ENCODE data around the gene RUNX1. TPM values are rescaled to one million over a fixed set of nuclear protein-coding genes. Genes with fewer than 3 reads are reported as not detected.

RUNX1 gene
- total RNA-seq, 1 donor = 40.9 TPM

GRCh38 chr21:34845521-34846451 lies 203.3 kb downstream of the RUNX1 start:
- Histone ChIP-seq H3K4me1 (ENCODE audit: insufficient read depth, low read length) (peaks cover 51% of the 10 kb centered on the region), H3K9me3 (ENCODE audit: low read depth, low read length) (no peaks in the 10 kb centered on the region), H3K36me3 (ENCODE audit: insufficient read depth, low read length) (peaks cover 72% of the 10 kb centered on the region), H3K4me2 (ENCODE audit: insufficient read depth, low read length) (peak overlapping the region; percentile 52), H4K20me1 (ENCODE audit: insufficient read depth, low read length) (peaks cover 83% of the 10 kb centered on the region), H2AFZ (ENCODE audit: low read length) (no peak overlapping the region), H3K4me3 (ENCODE audit: insufficient read depth, low read length) (no peak overlapping the region), H3K27ac (ENCODE audit: low read depth, low read length) (peak overlapping the region; percentile 56), H3K27me3 (ENCODE audit: insufficient read depth, low read length) (no peaks in the 10 kb centered on the region), H3K79me2 (ENCODE audit: insufficient read depth, low read length) (peaks cover 75% of the 10 kb centered on the region)
- DNase-seq (ENCODE audit: insufficient read length, low spot score, missing footprints) = peak; percentile 88
- no peak for TF ChIP-seq CTCF (IDR thresholded peaks at IDR 0.05; ENCODE audit: extremely low read depth, low read depth, low read length)

- no peak for DNase-seq (ENCODE audit: insufficient read length, low spot score, missing footprints)
- H4K20me1 ChIP-seq (ENCODE audit: insufficient read depth, low read length) = peaks cover 83% of the 10 kb centered on the region
- H3K36me3 ChIP-seq (ENCODE audit: insufficient read depth, low read length) = peaks cover 72% of the 10 kb centered on the region
- no peak overlapping the region for H3K4me3 ChIP-seq (ENCODE audit: insufficient read depth, low read length)
- peak overlapping the region; percentile 32 for H3K27ac ChIP-seq (ENCODE audit: low read depth, low read length)
- H3K4me1 ChIP-seq (ENCODE audit: insufficient read depth, low read length) = peaks cover 51% of the 10 kb centered on the region
- H3K79me2 ChIP-seq (ENCODE audit: insufficient read depth, low read length) = peaks cover 76% of the 10 kb centered on the region
- no peak overlapping the region for H2AFZ ChIP-seq (ENCODE audit: low read length)
- no peak for TF ChIP-seq CTCF (IDR thresholded peaks at IDR 0.05; ENCODE audit: extremely low read depth, low read depth, low read length)
- no peaks in the 10 kb centered on the region for H3K9me3 ChIP-seq (ENCODE audit: low read depth, low read length)
- H3K4me2 ChIP-seq (ENCODE audit: insufficient read depth, low read length) = peak overlapping the region; percentile 9
- H3K27me3 ChIP-seq (ENCODE audit: insufficient read depth, low read length) = no peaks in the 10 kb centered on the region
Observed at GRCh38 chr21:34844924-34845238, 204.2 kb downstream of the RUNX1 start.

GRCh38 chr21:34844013-34844923 lies 204.8 kb downstream of the RUNX1 start:
- H3K4me3 ChIP-seq (ENCODE audit: insufficient read depth, low read length) = no peak overlapping the region
- no peak overlapping the region for H2AFZ ChIP-seq (ENCODE audit: low read length)
- DNase-seq (ENCODE audit: insufficient read length, low spot score, missing footprints) = no peak
- H3K9me3 ChIP-seq (ENCODE audit: low read depth, low read length) = no peaks in the 10 kb centered on the region
- peaks cover 78% of the 10 kb centered on the region for H3K79me2 ChIP-seq (ENCODE audit: insufficient read depth, low read length)
- no peak overlapping the region for H3K4me2 ChIP-seq (ENCODE audit: insufficient read depth, low read length)
- no peak for TF ChIP-seq CTCF (IDR thresholded peaks at IDR 0.05; ENCODE audit: extremely low read depth, low read depth, low read length)
- peaks cover 73% of the 10 kb centered on the region for H3K36me3 ChIP-seq (ENCODE audit: insufficient read depth, low read length)
- H3K4me1 ChIP-seq (ENCODE audit: insufficient read depth, low read length) = peaks cover 53% of the 10 kb centered on the region
- H3K27me3 ChIP-seq (ENCODE audit: insufficient read depth, low read length) = no peaks in the 10 kb centered on the region
- peaks cover 84% of the 10 kb centered on the region for H4K20me1 ChIP-seq (ENCODE audit: insufficient read depth, low read length)
- peak overlapping the region; percentile 32 for H3K27ac ChIP-seq (ENCODE audit: low read depth, low read length)

Measured in osteoblast (primary cell).